ENCODE data around the gene SDHA. TPM values are rescaled to one million over a fixed set of nuclear protein-coding genes. Genes with fewer than 3 reads are reported as not detected.
A peak's percentile ranks its signal among the peaks of the same experiment; 100 is the strongest.
"Not testable (repeated sequence)": the region's sequence is repeated elsewhere in the genome, so short reads cannot be mapped to it uniquely, and the experiment has no call there.

The SDHA gene
- total RNA-seq, 1 donor from 2014 or later, result 75.0 TPM

- no peak for TF ChIP-seq CTCF (IDR thresholded peaks at IDR 0.05; ENCODE audit: insufficient read depth, low read length, poor library complexity, severe bottlenecking)
- Histone ChIP-seq H3K27me3 (ENCODE audit: control insufficient read depth, insufficient read depth, low read length) (no peaks in the 10 kb centered on the region), H3K36me3 (ENCODE audit: control insufficient read depth, insufficient read depth, low read length) (no peaks in the 10 kb centered on the region), H3K4me3 (ENCODE audit: low read depth, low read length) (no peak overlapping the region)
- DNase-seq (ENCODE audit: low read depth), result no peak
These were observed 68.0 kb downstream of the SDHA start for GRCh38 chr5:285991-286557.

GRCh38 chr5:290200-290599, 72.1 kb downstream of the SDHA start:
- not testable (repeated sequence) for H3K27me3 ChIP-seq (ENCODE audit: control insufficient read depth, insufficient read depth, low read length); DNase-seq (ENCODE audit: low read depth); H3K36me3 ChIP-seq (ENCODE audit: control insufficient read depth, insufficient read depth, low read length); H3K4me3 ChIP-seq (ENCODE audit: low read depth, low read length)

- not testable (repeated sequence) for H3K27me3 ChIP-seq (ENCODE audit: control insufficient read depth, insufficient read depth, low read length); DNase-seq (ENCODE audit: low read depth); H3K36me3 ChIP-seq (ENCODE audit: control insufficient read depth, insufficient read depth, low read length); H3K4me3 ChIP-seq (ENCODE audit: low read depth, low read length)
These were observed 73.2 kb downstream of the SDHA start for GRCh38 chr5:291345-291744.

GRCh38 chr5:294788-295187, 76.7 kb downstream of the SDHA start:
- not testable (repeated sequence) for H3K36me3 ChIP-seq (ENCODE audit: control insufficient read depth, insufficient read depth, low read length); DNase-seq (ENCODE audit: low read depth); H3K4me3 ChIP-seq (ENCODE audit: low read depth, low read length); H3K27me3 ChIP-seq (ENCODE audit: control insufficient read depth, insufficient read depth, low read length)

- not testable (repeated sequence) for H3K27me3 ChIP-seq (ENCODE audit: control insufficient read depth, insufficient read depth, low read length); H3K36me3 ChIP-seq (ENCODE audit: control insufficient read depth, insufficient read depth, low read length); H3K4me3 ChIP-seq (ENCODE audit: low read depth, low read length); DNase-seq (ENCODE audit: low read depth)
These were observed 78.1 kb downstream of the SDHA start for GRCh38 chr5:296207-296606.

DNA sequence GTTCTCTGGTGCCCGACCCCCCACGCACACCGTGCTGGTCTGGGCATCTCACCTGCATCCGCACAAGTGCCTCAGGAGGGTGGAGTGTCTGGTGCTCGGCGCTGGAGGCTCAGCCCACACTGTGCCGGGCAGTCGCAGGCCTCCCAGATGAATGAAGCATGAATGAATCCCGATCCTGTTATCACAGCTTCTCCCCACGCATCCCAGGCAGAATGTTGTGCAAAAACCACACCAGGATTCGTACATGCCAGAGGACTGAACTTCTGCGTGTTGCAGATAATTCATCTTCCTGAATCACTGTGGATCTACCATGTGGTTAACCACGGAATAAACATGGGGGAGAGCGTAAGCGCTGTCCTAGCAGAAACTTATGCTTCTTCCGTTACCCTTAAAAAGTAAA, 78.8 kb downstream of the SDHA start:
- not testable (repeated sequence) for H3K27me3 ChIP-seq (ENCODE audit: control insufficient read depth, insufficient read depth, low read length); H3K4me3 ChIP-seq (ENCODE audit: low read depth, low read length); H3K36me3 ChIP-seq (ENCODE audit: control insufficient read depth, insufficient read depth, low read length)
- peak; percentile 28 for DNase-seq (ENCODE audit: low read depth)

DNA sequence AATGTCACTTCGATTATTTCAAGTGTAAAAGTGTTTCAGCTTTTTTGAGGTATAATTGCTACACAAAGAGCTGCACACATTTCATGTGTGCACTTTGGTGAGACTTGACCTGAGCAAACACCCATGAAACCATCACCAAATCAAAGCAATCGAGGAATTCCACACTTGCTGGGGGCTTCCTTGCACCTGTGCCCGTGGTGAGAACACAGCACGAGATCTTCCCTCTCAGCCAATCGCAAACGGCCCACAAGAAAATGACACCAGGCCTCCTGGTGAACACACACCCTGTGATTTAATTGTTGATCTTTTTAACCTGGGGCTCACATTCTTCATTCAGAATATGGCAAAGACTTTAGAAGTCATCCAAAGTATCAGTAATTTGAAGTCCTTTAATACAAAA, 79.3 kb downstream of the SDHA start:
- DNase-seq (ENCODE audit: low read depth); H3K27me3 ChIP-seq (ENCODE audit: control insufficient read depth, insufficient read depth, low read length); H3K4me3 ChIP-seq (ENCODE audit: low read depth, low read length); H3K36me3 ChIP-seq (ENCODE audit: control insufficient read depth, insufficient read depth, low read length): not testable (repeated sequence)

GRCh38 chr5:297991-298736, 80.0 kb downstream of the SDHA start:
- H3K27me3 ChIP-seq (ENCODE audit: control insufficient read depth, insufficient read depth, low read length); DNase-seq (ENCODE audit: low read depth); H3K4me3 ChIP-seq (ENCODE audit: low read depth, low read length); H3K36me3 ChIP-seq (ENCODE audit: control insufficient read depth, insufficient read depth, low read length): not testable (repeated sequence)

DNA sequence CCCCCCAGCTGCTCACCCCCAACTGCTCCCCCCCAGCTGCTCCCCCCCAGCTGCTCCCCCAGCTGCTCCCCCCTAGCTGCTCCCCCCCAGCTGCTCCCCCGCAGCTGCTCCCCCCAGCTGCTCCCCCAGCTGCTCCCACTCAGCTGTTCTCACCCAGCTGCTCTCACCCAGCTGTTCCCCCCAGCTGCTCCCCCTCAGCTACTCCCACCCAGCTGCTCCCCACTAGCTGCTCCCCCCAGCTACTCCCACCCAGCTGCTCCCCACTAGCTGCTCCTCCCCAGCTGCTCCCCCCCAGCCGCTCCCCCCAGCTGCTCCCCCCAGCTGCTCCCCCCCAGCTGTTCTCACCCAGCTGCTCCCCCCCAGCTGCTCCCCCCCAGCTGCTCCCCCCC, 80.6 kb downstream of the SDHA start:
- no peak for TF ChIP-seq CTCF (IDR thresholded peaks at IDR 0.05; ENCODE audit: insufficient read depth, low read length, poor library complexity, severe bottlenecking)
- DNase-seq (ENCODE audit: low read depth), result no peak

GRCh38 chr5:299921-300320, 81.8 kb downstream of the SDHA start:
- DNase-seq (ENCODE audit: low read depth); H3K27me3 ChIP-seq (ENCODE audit: control insufficient read depth, insufficient read depth, low read length); H3K36me3 ChIP-seq (ENCODE audit: control insufficient read depth, insufficient read depth, low read length); H3K4me3 ChIP-seq (ENCODE audit: low read depth, low read length): not testable (repeated sequence)

More for the DNA sequence above, 80.6 kb downstream of the SDHA start:
- H3K27me3 ChIP-seq (ENCODE audit: control insufficient read depth, insufficient read depth, low read length), result no peaks in the 10 kb centered on the region
- H3K36me3 ChIP-seq (ENCODE audit: control insufficient read depth, insufficient read depth, low read length), result no peaks in the 10 kb centered on the region
- no peak overlapping the region for H3K4me3 ChIP-seq (ENCODE audit: low read depth, low read length)

- not testable (repeated sequence) for H3K36me3 ChIP-seq (ENCODE audit: control insufficient read depth, insufficient read depth, low read length); H3K4me3 ChIP-seq (ENCODE audit: low read depth, low read length); H3K27me3 ChIP-seq (ENCODE audit: control insufficient read depth, insufficient read depth, low read length); DNase-seq (ENCODE audit: low read depth)
These were observed 82.7 kb downstream of the SDHA start for GRCh38 chr5:300691-301435.

DNA sequence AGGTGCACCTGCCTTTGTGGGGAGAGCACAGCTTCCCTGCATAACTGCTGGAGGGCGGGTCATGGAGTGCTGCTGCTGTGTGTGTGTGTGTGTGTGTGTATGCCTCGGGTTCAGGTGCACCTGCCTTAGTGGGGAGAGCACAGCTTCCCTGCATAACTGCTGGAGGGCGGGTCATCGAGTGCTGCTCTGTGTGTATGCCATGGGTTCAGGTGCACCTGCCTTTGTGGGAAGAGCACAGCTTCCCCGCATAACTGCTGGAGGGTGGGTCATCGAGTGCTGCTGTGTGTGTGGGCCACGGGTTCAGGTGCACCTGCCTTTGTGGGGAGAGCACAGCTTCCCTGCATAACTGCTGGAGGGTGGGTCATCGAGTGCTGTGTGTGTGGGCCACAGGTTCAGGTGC, 84.3 kb downstream of the SDHA start:
- not testable (repeated sequence) for DNase-seq (ENCODE audit: low read depth); H3K27me3 ChIP-seq (ENCODE audit: control insufficient read depth, insufficient read depth, low read length)

More for the DNA sequence above, 84.3 kb downstream of the SDHA start:
- H3K4me3 ChIP-seq (ENCODE audit: low read depth, low read length); H3K36me3 ChIP-seq (ENCODE audit: control insufficient read depth, insufficient read depth, low read length): not testable (repeated sequence)
